Measurements from ENCODE around the gene CAMK1D.
"Not testable (repeated sequence)": the region's sequence is repeated elsewhere in the genome, so short reads cannot be mapped to it uniquely, and the experiment has no call there.

- not testable (repeated sequence) for TF ChIP-seq EZH2 (IDR thresholded peaks at IDR 0.05; ENCODE audit: borderline replicate concordance, low read length); CTCF (IDR thresholded peaks at IDR 0.05; ENCODE audit: low read length)
These were observed 147.7 kb downstream of the CAMK1D start for GRCh38 chr10:12497046-12497445.
